Measurements from ENCODE around the gene BPIFB2. TPM values are rescaled to one million over a fixed set of nuclear protein-coding genes. Genes with fewer than 3 reads are reported as not detected.

BPIFB2 gene
- total and polyA plus RNA-seq, 2 donors (not counting 1 experiment from before 2014, with no cell fraction given) = not detected

- H3K27me3 ChIP-seq (ENCODE audit: control insufficient read depth, insufficient read depth, low read length) = no peaks in the 10 kb centered on the region
- H3K4me1 ChIP-seq (ENCODE audit: control insufficient read depth, extremely low read depth, insufficient read depth, low read length) = no peaks in the 10 kb centered on the region
- no peak overlapping the region for H3K4me2 ChIP-seq (ENCODE audit: extremely low read depth, insufficient read depth, low read length)
- H2AFZ ChIP-seq (ENCODE audit: low read length) = no peak overlapping the region
- H3K4me3 ChIP-seq (replicated peaks in 1 of 4; ENCODE audit: control extremely low read depth in 1 of 4, insufficient read depth in 1 of 4, low read depth in 3 of 4, low read length in 4 of 4) = no peak overlapping the region
- H3K9me3 ChIP-seq (ENCODE audit: control insufficient read depth, insufficient read depth, low read depth, low read length) = no peaks in the 10 kb centered on the region
- DNase-seq (ENCODE audit: low read depth in 2 of 2) = no peak
- H3K79me2 ChIP-seq (ENCODE audit: control insufficient read depth, insufficient read depth, low read length) = no peaks in the 10 kb centered on the region
- H3K27ac ChIP-seq (ENCODE audit: insufficient read depth, low read length) = no peak overlapping the region
- no peaks in the 10 kb centered on the region for H3K36me3 ChIP-seq (ENCODE audit: control insufficient read depth, insufficient read depth, low read length)
- no peaks in the 10 kb centered on the region for H4K20me1 ChIP-seq (ENCODE audit: control insufficient read depth, extremely low read depth, insufficient read depth, low read length)
- no peak for TF ChIP-seq EZH2 (IDR thresholded peaks at IDR 0.05; ENCODE audit: low read length, missing control alignments)
- TF ChIP-seq, protein P1, sequence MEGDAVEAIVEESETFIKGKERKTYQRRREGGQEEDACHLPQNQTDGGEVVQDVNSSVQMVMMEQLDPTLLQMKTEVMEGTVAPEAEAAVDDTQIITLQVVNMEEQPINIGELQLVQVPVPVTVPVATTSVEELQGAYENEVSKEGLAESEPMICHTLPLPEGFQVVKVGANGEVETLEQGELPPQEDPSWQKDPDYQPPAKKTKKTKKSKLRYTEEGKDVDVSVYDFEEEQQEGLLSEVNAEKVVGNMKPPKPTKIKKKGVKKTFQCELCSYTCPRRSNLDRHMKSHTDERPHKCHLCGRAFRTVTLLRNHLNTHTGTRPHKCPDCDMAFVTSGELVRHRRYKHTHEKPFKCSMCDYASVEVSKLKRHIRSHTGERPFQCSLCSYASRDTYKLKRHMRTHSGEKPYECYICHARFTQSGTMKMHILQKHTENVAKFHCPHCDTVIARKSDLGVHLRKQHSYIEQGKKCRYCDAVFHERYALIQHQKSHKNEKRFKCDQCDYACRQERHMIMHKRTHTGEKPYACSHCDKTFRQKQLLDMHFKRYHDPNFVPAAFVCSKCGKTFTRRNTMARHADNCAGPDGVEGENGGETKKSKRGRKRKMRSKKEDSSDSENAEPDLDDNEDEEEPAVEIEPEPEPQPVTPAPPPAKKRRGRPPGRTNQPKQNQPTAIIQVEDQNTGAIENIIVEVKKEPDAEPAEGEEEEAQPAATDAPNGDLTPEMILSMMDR (conservative IDR thresholded peaks at IDR 0.05 in 1 of 2, IDR thresholded peaks at IDR 0.05 in 1 of 2; ENCODE audit: low read depth in 1 of 2, low read length in 2 of 2) = no peak
- H3K9ac ChIP-seq (ENCODE audit: insufficient read depth, low read length) = no peak overlapping the region
Observed at GRCh38 chr20:33026779-33027759, 19.6 kb downstream of the BPIFB2 start.

GRCh38 chr20:33027769-33028751 is 20.6 kb downstream of the BPIFB2 start:
- no peak overlapping the region for H3K9ac ChIP-seq (ENCODE audit: insufficient read depth, low read length)
- H3K9me3 ChIP-seq (ENCODE audit: control insufficient read depth, insufficient read depth, low read depth, low read length) = no peaks in the 10 kb centered on the region
- TF ChIP-seq, protein P1 (conservative IDR thresholded peaks at IDR 0.05 in 1 of 2, IDR thresholded peaks at IDR 0.05 in 1 of 2; ENCODE audit: low read depth in 1 of 2, low read length in 2 of 2) = no peak
- TF ChIP-seq EZH2 (IDR thresholded peaks at IDR 0.05; ENCODE audit: low read length, missing control alignments) = no peak
- no peak overlapping the region for H3K4me3 ChIP-seq (replicated peaks in 1 of 4; ENCODE audit: control extremely low read depth in 1 of 4, insufficient read depth in 1 of 4, low read depth in 3 of 4, low read length in 4 of 4)
- no peaks in the 10 kb centered on the region for H3K79me2 ChIP-seq (ENCODE audit: control insufficient read depth, insufficient read depth, low read length)
- H4K20me1 ChIP-seq (ENCODE audit: control insufficient read depth, extremely low read depth, insufficient read depth, low read length) = no peaks in the 10 kb centered on the region
- H3K27me3 ChIP-seq (ENCODE audit: control insufficient read depth, insufficient read depth, low read length) = no peaks in the 10 kb centered on the region
- H2AFZ ChIP-seq (ENCODE audit: low read length) = no peak overlapping the region
- no peak overlapping the region for H3K27ac ChIP-seq (ENCODE audit: insufficient read depth, low read length)
- H3K4me1 ChIP-seq (ENCODE audit: control insufficient read depth, extremely low read depth, insufficient read depth, low read length) = no peaks in the 10 kb centered on the region
- no peaks in the 10 kb centered on the region for H3K36me3 ChIP-seq (ENCODE audit: control insufficient read depth, insufficient read depth, low read length)
- no peak overlapping the region for H3K4me2 ChIP-seq (ENCODE audit: extremely low read depth, insufficient read depth, low read length)
- no peak for DNase-seq (ENCODE audit: low read depth in 2 of 2)

DNA sequence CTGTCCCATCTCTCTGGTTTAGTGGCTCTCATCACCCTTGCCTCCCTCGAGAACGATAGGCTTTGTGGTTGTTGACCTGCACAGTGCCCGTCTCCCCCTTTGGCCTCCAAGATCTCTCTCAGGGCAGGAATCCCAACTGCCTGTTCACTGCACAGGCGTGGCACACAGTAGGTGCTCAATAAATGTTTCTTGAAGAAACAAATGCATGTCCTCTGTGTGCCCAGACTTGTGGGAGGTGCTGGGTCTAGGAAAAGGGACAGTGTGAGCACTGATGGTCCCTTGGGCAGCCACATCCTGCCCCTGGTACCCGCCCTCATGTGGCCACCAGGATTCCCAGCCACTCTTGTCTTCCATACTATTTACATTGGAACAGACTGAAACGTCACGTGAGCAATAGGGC is 21.4 kb downstream of the BPIFB2 start:
- H3K4me2 ChIP-seq (ENCODE audit: extremely low read depth, insufficient read depth, low read length) = no peak overlapping the region
- no peaks in the 10 kb centered on the region for H3K4me1 ChIP-seq (ENCODE audit: control insufficient read depth, extremely low read depth, insufficient read depth, low read length)
- no peak overlapping the region for H3K9ac ChIP-seq (ENCODE audit: insufficient read depth, low read length)
- H3K27ac ChIP-seq (ENCODE audit: insufficient read depth, low read length) = no peak overlapping the region
- no peaks in the 10 kb centered on the region for H3K27me3 ChIP-seq (ENCODE audit: control insufficient read depth, insufficient read depth, low read length)
- TF ChIP-seq EZH2 (IDR thresholded peaks at IDR 0.05; ENCODE audit: low read length, missing control alignments) = no peak
- TF ChIP-seq, protein P1 (conservative IDR thresholded peaks at IDR 0.05 in 1 of 2, IDR thresholded peaks at IDR 0.05 in 1 of 2; ENCODE audit: low read depth in 1 of 2, low read length in 2 of 2) = no peak
- no peaks in the 10 kb centered on the region for H3K79me2 ChIP-seq (ENCODE audit: control insufficient read depth, insufficient read depth, low read length)
- H3K9me3 ChIP-seq (ENCODE audit: control insufficient read depth, insufficient read depth, low read depth, low read length) = no peaks in the 10 kb centered on the region
- DNase-seq (ENCODE audit: low read depth in 2 of 2) = no peak
- no peaks in the 10 kb centered on the region for H3K36me3 ChIP-seq (ENCODE audit: control insufficient read depth, insufficient read depth, low read length)
- no peaks in the 10 kb centered on the region for H4K20me1 ChIP-seq (ENCODE audit: control insufficient read depth, extremely low read depth, insufficient read depth, low read length)
- no peak overlapping the region for H2AFZ ChIP-seq (ENCODE audit: low read length)
- no peak overlapping the region for H3K4me3 ChIP-seq (replicated peaks in 1 of 4; ENCODE audit: control extremely low read depth in 1 of 4, insufficient read depth in 1 of 4, low read depth in 3 of 4, low read length in 4 of 4)

Measured in fibroblast of lung (primary cell).